Measurements from ENCODE around the gene LGALS7.
A peak's percentile ranks its signal among the peaks of the same experiment; 100 is the strongest.

The LGALS7 gene

DNA sequence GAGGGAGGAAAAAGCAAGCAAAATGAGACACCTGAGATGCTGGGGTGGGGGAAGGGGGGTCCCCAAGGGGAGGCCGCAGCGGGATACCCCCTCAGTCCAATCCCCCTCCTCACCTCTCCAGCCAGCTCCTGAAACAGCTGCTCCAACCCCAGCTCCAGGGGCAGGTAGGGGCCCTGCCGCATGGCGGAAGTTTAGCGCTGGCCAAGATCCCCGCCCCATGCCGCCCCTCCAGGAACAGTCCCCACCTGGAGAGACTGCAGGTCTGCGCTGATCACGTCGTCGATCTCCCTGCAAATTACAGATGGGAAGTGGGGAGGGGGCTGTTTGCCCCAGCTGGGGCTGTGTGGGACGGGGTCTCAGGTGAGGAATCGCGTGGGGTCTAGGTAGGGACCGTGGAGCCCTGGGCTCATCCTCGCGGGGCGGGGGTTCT is 38.0 kb downstream of the LGALS7 start:
- H3K9me3 ChIP-seq (ENCODE audit: control insufficient read depth in 1 of 2, low read length in 2 of 2): no peaks in the 10 kb centered on the region
- peak overlapping the region; percentile 71 for H3K27ac ChIP-seq (ENCODE audit: low read length)
- no peak overlapping the region for H3K4me3 ChIP-seq (ENCODE audit: low read depth in 1 of 2, low read length in 2 of 2)
- H3K4me1 ChIP-seq (ENCODE audit: control insufficient read depth in 1 of 2, insufficient read depth in 2 of 2, low read length in 2 of 2): peaks cover 0 to 9% of the 10 kb centered on the region in 2 donors
- peaks cover 8 to 12% of the 10 kb centered on the region in 2 donors for H3K36me3 ChIP-seq (ENCODE audit: control insufficient read depth in 1 of 2, insufficient read depth in 2 of 2, low read length in 2 of 2)
- no peaks in the 10 kb centered on the region for H3K27me3 ChIP-seq (ENCODE audit: low read depth, low read length)

DNA sequence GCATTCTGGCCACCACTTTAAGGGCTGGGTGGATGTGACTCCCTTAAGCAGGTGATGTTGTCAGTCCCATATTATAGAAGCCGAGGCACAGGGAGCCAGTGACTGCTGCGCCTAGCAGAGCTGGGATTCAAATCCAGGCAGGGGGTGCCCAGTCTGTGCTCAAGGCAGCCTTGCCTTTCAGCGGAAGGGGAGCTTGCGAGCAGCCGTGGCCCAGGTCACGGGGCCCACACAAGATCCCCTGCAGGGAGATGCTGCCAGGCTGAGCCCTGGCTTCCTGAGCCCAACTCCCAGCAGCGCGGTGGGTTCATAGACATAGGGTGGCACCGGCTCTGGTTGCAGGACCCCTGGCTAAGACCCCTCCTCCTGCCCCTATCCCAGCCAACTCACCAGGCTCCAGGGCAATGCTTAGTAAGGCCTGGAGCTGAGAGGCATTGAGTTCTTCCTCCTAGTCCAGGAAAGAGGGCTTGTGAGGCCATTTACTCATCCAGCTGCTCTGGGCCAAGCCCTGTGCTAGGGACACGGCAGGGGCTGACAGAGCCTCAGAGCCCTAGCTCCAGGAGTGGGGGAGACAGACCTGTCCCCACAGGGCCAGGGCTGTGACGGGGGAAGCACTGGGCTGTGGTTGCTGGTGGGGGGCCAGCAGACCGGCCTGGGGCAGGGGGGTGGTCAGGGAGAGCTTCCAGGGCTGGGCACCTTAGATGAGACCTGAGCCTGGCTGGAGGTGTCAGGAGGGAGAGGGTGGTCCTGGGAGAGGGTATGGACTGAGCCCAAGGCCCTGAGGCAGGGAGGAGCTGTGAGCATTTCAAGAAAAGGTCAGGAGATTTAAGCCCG is 38.7 kb downstream of the LGALS7 start:
- H3K27me3 ChIP-seq (ENCODE audit: low read depth, low read length): no peaks in the 10 kb centered on the region
- no peak overlapping the region for H3K4me3 ChIP-seq (ENCODE audit: low read depth in 1 of 2, low read length in 2 of 2)
- H3K4me1 ChIP-seq (ENCODE audit: control insufficient read depth in 1 of 2, insufficient read depth in 2 of 2, low read length in 2 of 2): peaks cover 0 to 9% of the 10 kb centered on the region in 2 donors
- H3K27ac ChIP-seq (ENCODE audit: low read length): peak overlapping the region; percentile 71
- H3K36me3 ChIP-seq (ENCODE audit: control insufficient read depth in 1 of 2, insufficient read depth in 2 of 2, low read length in 2 of 2): peaks cover 9 to 12% of the 10 kb centered on the region in 2 donors
- no peaks in the 10 kb centered on the region for H3K9me3 ChIP-seq (ENCODE audit: control insufficient read depth in 1 of 2, low read length in 2 of 2)

- peaks cover 0 to 9% of the 10 kb centered on the region in 2 donors for H3K4me1 ChIP-seq (ENCODE audit: control insufficient read depth in 1 of 2, insufficient read depth in 2 of 2, low read length in 2 of 2)
- H3K27ac ChIP-seq (ENCODE audit: low read length): peak overlapping the region; percentile 71
- H3K36me3 ChIP-seq (ENCODE audit: control insufficient read depth in 1 of 2, insufficient read depth in 2 of 2, low read length in 2 of 2): peaks cover 11 to 12% of the 10 kb centered on the region in 2 donors
- H3K27me3 ChIP-seq (ENCODE audit: low read depth, low read length): no peaks in the 10 kb centered on the region
- H3K9me3 ChIP-seq (ENCODE audit: control insufficient read depth in 1 of 2, low read length in 2 of 2): no peaks in the 10 kb centered on the region
- no peak overlapping the region for H3K4me3 ChIP-seq (ENCODE audit: low read depth in 1 of 2, low read length in 2 of 2)
Observed at GRCh38 chr19:38734176-38734425, 39.2 kb downstream of the LGALS7 start.

GRCh38 chr19:38733493-38734175 is 39.7 kb downstream of the LGALS7 start:
- H3K4me3 ChIP-seq (ENCODE audit: low read depth in 1 of 2, low read length in 2 of 2): no peak overlapping the region
- peak overlapping the region; percentile 71 for H3K27ac ChIP-seq (ENCODE audit: low read length)
- H3K4me1 ChIP-seq (ENCODE audit: control insufficient read depth in 1 of 2, insufficient read depth in 2 of 2, low read length in 2 of 2): peaks cover 0 to 9% of the 10 kb centered on the region in 2 donors
- no peaks in the 10 kb centered on the region for H3K27me3 ChIP-seq (ENCODE audit: low read depth, low read length)
- no peaks in the 10 kb centered on the region for H3K9me3 ChIP-seq (ENCODE audit: control insufficient read depth in 1 of 2, low read length in 2 of 2)
- H3K36me3 ChIP-seq (ENCODE audit: control insufficient read depth in 1 of 2, insufficient read depth in 2 of 2, low read length in 2 of 2): peaks cover 12 to 16% of the 10 kb centered on the region in 2 donors

DNA sequence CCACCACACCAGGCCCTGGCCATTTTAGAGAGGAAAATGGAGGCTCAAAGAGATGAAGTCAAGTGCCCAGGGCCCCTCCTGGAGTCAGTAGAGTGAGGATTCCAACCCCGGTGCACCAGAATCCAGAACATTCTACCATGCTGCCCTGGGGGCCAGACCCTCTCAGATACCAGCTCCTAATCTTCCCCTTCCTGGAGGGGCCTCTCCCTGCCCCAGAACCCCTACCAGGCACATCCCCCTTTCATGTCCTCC is 40.1 kb downstream of the LGALS7 start:
- H3K9me3 ChIP-seq (ENCODE audit: control insufficient read depth in 1 of 2, low read length in 2 of 2): no peaks in the 10 kb centered on the region
- H3K27me3 ChIP-seq (ENCODE audit: low read depth, low read length): no peaks in the 10 kb centered on the region
- peaks cover 12 to 17% of the 10 kb centered on the region in 2 donors for H3K36me3 ChIP-seq (ENCODE audit: control insufficient read depth in 1 of 2, insufficient read depth in 2 of 2, low read length in 2 of 2)
- no peak overlapping the region for H3K4me3 ChIP-seq (ENCODE audit: low read depth in 1 of 2, low read length in 2 of 2)
- H3K27ac ChIP-seq (ENCODE audit: low read length): no peak overlapping the region
- H3K4me1 ChIP-seq (ENCODE audit: control insufficient read depth in 1 of 2, insufficient read depth in 2 of 2, low read length in 2 of 2): peaks cover 0 to 9% of the 10 kb centered on the region in 2 donors

DNA sequence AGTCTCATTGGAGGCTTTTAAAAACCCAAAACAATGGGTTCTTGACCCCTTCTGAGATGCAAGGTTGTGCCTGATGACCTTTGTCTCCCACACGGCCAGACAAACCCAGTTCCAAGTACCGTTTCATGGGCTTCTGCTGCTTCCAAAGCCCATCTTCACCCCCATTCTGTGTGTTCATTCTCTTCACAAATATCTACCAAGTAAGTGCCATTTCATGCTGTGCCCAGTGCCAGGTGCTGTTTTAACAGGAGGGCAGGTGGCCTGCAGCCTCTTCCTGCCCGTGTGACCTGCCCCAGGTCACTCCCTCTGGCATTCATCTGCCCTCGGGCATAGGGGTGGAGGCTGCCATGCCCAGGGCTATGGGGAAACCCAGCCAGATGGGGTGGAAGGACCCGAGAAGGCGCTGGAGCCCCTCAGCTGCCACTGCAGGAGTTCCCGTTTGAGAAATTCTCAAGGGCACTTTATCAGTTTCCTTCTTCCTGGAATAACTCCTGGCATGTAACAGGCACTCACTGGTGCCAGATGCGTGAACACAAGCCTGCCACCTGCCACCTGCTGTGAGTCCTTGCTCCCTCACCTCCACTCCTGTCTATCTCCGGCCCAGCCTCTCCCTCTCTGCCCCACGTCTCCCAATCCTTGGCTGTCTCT is 41.5 kb downstream of the LGALS7 start:
- Histone ChIP-seq H3K4me3 (ENCODE audit: low read depth in 1 of 2, low read length in 2 of 2) (no peak overlapping the region), H3K27me3 (ENCODE audit: low read depth, low read length) (no peaks in the 10 kb centered on the region), H3K4me1 (ENCODE audit: control insufficient read depth in 1 of 2, insufficient read depth in 2 of 2, low read length in 2 of 2) (peaks cover 0 to 17% of the 10 kb centered on the region in 2 donors), H3K9me3 (ENCODE audit: control insufficient read depth in 1 of 2, low read length in 2 of 2) (no peaks in the 10 kb centered on the region), H3K36me3 (ENCODE audit: control insufficient read depth in 1 of 2, insufficient read depth in 2 of 2, low read length in 2 of 2) (peaks cover 19 to 30% of the 10 kb centered on the region in 2 donors), H3K27ac (ENCODE audit: low read length) (peak overlapping the region; percentile 86)

DNA sequence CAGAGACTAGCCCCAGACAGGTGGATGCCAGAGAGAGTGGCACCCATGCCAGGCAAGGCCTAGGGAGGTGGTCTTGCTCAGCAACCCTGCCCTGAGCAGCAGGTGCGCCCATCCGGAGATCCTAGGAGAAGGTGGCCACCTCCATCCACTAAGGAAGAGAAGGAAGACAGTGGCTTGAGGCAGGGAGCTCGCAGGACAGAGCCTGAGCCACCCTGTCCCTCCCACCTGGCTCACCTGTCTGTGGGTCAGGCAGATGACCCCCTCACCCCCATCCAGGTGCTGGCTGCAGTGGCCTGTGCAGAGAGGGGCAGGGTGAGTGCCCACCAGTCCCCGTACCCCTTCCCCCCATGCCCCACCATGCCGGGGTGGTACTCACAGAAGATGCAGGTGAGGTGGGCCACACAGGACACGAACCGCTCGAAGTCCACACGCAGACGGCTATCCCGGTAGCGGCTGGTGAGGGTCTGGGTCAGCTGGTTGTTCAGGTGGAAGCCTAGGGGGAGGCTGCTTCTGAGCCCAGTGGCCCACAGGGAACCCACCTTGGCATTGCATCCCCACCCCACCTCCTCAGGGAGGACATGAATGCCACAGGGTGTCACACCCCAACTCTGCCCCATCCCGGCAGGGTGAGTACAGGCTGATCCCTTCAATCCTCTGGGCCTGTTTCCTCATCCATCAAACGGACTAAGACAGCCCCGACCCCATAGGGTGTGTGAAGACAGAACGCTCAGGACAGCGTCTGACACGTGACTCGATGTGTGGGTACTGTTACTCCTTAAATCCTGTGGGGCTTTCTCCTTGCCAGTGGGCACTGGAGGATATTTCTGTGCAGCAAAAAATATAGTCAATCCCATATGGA is 42.4 kb downstream of the LGALS7 start:
- peaks cover 0 to 17% of the 10 kb centered on the region in 2 donors for H3K4me1 ChIP-seq (ENCODE audit: control insufficient read depth in 1 of 2, insufficient read depth in 2 of 2, low read length in 2 of 2)

DNA sequence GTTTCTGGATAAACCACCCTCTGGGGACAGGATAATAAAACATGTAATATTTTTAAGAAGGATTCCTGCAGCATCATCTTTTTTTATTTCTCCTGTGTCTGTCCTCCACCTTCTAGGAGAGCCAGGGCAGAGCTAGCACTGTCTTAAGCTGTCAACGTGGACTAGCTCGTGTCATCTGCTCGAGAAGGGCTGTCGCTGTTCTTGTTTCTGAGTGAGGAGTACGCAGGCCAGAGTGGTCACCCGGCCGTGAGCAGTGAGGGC is 42.9 kb downstream of the LGALS7 start:
- Histone ChIP-seq H3K36me3 (ENCODE audit: control insufficient read depth in 1 of 2, insufficient read depth in 2 of 2, low read length in 2 of 2) (peaks cover 29 to 43% of the 10 kb centered on the region in 2 donors), H3K4me1 (ENCODE audit: control insufficient read depth in 1 of 2, insufficient read depth in 2 of 2, low read length in 2 of 2) (peaks cover 0 to 17% of the 10 kb centered on the region in 2 donors), H3K27ac (ENCODE audit: low read length) (no peak overlapping the region), H3K4me3 (ENCODE audit: low read depth in 1 of 2, low read length in 2 of 2) (no peak overlapping the region), H3K27me3 (ENCODE audit: low read depth, low read length) (no peaks in the 10 kb centered on the region), H3K9me3 (ENCODE audit: control insufficient read depth in 1 of 2, low read length in 2 of 2) (no peaks in the 10 kb centered on the region)

More for the DNA sequence above, 42.4 kb downstream of the LGALS7 start:
- no peaks in the 10 kb centered on the region for H3K9me3 ChIP-seq (ENCODE audit: control insufficient read depth in 1 of 2, low read length in 2 of 2)
- H3K36me3 ChIP-seq (ENCODE audit: control insufficient read depth in 1 of 2, insufficient read depth in 2 of 2, low read length in 2 of 2): peaks cover 27 to 38% of the 10 kb centered on the region in 2 donors
- no peak overlapping the region for H3K4me3 ChIP-seq (ENCODE audit: low read depth in 1 of 2, low read length in 2 of 2)
- H3K27me3 ChIP-seq (ENCODE audit: low read depth, low read length): no peaks in the 10 kb centered on the region
- H3K27ac ChIP-seq (ENCODE audit: low read length): peak overlapping the region; percentile 86

DNA sequence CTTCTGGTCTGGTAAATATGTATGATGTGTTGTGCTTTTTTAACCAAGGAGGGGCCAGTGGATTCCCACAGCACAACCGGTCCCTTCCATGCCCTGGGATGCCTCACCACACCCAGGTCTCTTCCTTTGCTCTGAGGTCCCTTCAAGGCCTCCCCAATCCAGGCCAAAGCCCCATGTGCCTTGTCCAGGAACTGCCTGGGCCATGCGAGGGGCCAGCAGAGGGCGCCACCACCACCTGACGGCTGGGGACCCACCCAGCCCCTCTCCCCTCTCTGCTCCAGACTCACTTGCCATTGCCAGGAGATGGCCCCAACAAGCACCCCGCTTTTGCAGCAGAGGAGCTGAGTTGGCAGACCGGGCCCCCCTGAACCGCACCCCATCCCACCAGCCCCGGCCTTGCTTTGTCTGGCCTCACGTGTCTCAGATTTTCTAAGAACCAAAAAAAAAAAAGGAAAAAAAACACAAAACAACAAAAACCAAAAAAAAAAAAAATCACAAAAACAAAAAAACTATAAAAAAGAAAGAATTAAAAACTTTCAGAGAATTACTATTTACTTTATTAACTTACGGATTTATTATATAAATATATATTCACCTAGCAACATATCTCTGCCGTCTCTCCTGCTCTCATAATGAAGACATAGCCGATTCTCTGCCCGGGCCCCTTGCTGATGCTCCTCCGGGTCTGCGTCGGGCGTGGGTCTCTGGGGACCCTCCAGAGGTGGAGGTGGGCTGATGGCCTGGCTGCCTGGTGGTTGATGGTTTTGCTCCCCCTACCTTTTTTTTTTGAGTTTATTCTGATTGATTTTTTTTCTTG is 43.5 kb downstream of the LGALS7 start:
- no peaks in the 10 kb centered on the region for H3K9me3 ChIP-seq (ENCODE audit: control insufficient read depth in 1 of 2, low read length in 2 of 2)
- peaks cover 35 to 49% of the 10 kb centered on the region in 2 donors for H3K36me3 ChIP-seq (ENCODE audit: control insufficient read depth in 1 of 2, insufficient read depth in 2 of 2, low read length in 2 of 2)
- H3K4me1 ChIP-seq (ENCODE audit: control insufficient read depth in 1 of 2, insufficient read depth in 2 of 2, low read length in 2 of 2): peaks cover 0 to 13% of the 10 kb centered on the region in 2 donors
- H3K4me3 ChIP-seq (ENCODE audit: low read depth in 1 of 2, low read length in 2 of 2): no peak overlapping the region
- no peak overlapping the region for H3K27ac ChIP-seq (ENCODE audit: low read length)
- no peaks in the 10 kb centered on the region for H3K27me3 ChIP-seq (ENCODE audit: low read depth, low read length)

- no peak overlapping the region for H3K4me3 ChIP-seq (ENCODE audit: low read depth in 1 of 2, low read length in 2 of 2)
- H3K9me3 ChIP-seq (ENCODE audit: control insufficient read depth in 1 of 2, low read length in 2 of 2): no peaks in the 10 kb centered on the region
- H3K36me3 ChIP-seq (ENCODE audit: control insufficient read depth in 1 of 2, insufficient read depth in 2 of 2, low read length in 2 of 2): peaks cover 38 to 58% of the 10 kb centered on the region in 2 donors
- H3K4me1 ChIP-seq (ENCODE audit: control insufficient read depth in 1 of 2, insufficient read depth in 2 of 2, low read length in 2 of 2): peaks cover 0 to 12% of the 10 kb centered on the region in 2 donors
- no peak overlapping the region for H3K27ac ChIP-seq (ENCODE audit: low read length)
- no peaks in the 10 kb centered on the region for H3K27me3 ChIP-seq (ENCODE audit: low read depth, low read length)
Observed at GRCh38 chr19:38728752-38729541, 44.4 kb downstream of the LGALS7 start.

All from muscle layer of duodenum (tissue), 2 donors.